Fibroblast of the aortic adventitia (primary cell): ENCODE results near the gene FCF1. TPM values are rescaled to one million over a fixed set of nuclear protein-coding genes. Genes with fewer than 3 reads are reported as not detected.

Source experiments
- DNase-seq: peaks from one replicate; pipeline ENCODE4 v3.0.0-alpha.2; 2010; ENCODE audit warnings: low read depth
- H3K4me3 ChIP-seq: 2 replicates; pipeline ENCODE4 v1.5.1; 2011; ENCODE audit warnings: low read depth, mild to moderate bottlenecking, control low read depth, low read length, moderate library complexity
- total RNA-seq: library from RNA; depleted of rRNA; stranded (reverse); fragments of >200 nt; gene quantifications from 2 replicates; pipeline ENCODE4 v1.2.3, GENCODE V29; 2012; ENCODE audit warnings: low replicate concordance
- TF ChIP-seq, protein P1 (sequence below): IDR thresholded peaks from 2 replicates; pipeline ENCODE4 v1.5.1; 2011; ENCODE audit warnings: mild to moderate bottlenecking, low read length, control low read depth, inconsistent platforms; ENCODE audit not compliant: insufficient read depth

Gene FCF1
- total RNA-seq, 1 donor, result 52.2 TPM

DNA sequence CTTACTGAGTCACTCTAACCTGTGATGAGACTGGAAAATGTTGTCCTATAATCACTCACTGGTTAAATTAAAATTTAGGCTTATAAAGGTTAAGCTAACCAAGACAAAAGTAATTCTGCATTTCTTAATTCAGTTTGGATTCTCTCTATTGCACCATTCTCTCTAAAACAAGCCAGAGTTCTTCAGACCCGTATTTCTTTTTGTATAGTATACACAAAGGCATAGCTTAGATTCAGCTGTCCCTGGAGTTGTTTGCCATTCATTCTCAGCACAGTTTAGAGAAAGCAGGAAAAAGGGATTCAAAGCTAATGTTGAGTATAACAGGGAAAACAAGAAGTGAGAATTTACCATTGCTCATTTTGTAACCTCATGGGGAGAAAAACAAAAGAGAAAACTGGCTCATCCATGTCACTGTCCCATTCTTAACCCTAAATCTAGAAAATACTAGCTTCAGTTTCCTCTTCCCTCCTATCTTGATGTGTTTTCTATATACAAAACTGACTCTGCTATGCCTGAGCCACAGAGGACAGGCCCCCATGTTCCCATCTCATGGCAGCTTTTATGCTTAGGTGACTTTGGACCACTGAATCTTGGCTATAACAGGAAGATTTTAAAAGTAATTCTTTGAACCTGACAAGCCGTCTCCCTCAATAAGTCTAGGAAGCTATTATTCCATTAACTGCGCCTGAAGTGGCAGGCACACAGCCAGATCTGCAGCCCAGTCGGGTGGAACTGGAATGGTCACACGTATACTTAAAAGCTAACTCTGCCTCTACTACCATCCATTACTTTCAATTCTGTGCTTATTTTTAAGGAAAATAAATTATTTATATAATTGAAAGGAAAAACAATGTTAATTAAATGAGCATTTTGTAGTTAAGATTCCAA lies 7.1 kb upstream of the FCF1 start:
- DNase-seq, result no peak
- TF ChIP-seq, protein P1, sequence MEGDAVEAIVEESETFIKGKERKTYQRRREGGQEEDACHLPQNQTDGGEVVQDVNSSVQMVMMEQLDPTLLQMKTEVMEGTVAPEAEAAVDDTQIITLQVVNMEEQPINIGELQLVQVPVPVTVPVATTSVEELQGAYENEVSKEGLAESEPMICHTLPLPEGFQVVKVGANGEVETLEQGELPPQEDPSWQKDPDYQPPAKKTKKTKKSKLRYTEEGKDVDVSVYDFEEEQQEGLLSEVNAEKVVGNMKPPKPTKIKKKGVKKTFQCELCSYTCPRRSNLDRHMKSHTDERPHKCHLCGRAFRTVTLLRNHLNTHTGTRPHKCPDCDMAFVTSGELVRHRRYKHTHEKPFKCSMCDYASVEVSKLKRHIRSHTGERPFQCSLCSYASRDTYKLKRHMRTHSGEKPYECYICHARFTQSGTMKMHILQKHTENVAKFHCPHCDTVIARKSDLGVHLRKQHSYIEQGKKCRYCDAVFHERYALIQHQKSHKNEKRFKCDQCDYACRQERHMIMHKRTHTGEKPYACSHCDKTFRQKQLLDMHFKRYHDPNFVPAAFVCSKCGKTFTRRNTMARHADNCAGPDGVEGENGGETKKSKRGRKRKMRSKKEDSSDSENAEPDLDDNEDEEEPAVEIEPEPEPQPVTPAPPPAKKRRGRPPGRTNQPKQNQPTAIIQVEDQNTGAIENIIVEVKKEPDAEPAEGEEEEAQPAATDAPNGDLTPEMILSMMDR, result no peak
- H3K4me3 ChIP-seq, result no peak overlapping the region

DNA sequence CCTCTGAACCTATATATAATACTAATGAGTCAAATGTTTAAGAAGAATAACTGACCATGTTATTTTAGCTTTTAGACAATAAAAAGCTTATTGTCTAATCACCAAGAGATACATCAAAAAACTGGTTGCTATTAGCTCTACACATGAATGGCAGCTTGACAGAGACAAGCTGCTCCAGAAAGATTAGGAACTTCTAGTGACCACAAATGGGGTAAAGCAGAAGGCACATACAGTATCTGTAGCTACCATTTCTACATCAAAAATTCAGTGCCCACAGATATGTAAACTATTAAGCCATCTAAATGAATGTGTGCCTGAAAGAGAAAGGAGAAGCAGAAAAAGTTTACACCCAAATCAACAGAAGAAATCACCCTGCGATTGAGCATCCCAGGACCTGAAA lies 2.5 kb upstream of the FCF1 start:
- no peak overlapping the region for H3K4me3 ChIP-seq
- TF ChIP-seq, protein P1, result no peak
- no peak for DNase-seq

DNA sequence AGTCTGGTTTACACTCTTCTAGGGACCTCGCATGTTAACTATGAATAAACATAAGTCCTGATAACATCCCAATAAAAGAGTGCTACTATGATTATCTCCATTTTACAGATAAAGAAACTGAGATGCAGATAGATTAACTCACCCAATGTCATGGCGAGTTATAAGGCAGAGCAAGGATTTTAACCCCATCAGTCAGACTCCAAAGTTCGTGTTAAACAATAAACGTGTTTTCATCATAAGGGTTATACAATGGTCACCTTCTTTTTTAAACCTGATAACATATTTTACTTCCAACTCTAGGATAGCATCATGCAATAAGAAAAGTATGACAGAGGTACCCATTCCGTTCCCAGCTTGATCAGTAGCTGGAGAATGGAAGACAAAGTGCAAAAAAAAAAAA lies 1.3 kb upstream of the FCF1 start:
- TF ChIP-seq, protein P1, result no peak
- no peak overlapping the region for H3K4me3 ChIP-seq
- no peak for DNase-seq

DNA sequence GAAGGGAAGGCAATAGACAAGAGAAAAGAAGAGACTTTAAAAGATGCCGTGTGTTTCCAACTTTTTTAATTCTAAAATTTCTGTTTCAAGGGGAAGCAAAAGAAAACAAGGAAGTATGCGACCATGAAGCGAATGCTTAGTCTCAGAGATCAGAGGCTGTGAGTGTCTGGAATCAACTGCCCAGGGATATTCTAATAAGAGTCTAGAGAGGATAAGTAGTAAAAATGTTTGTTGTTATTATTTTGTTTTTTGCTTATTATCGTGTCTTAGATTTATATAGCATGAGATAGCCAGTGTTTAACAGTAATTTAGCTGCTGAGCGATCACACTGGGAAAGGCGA lies 421 bp downstream of the FCF1 start:
- TF ChIP-seq, protein P1, result no peak
- DNase-seq, result no peak
- peak overlapping the region; percentile 82 for H3K4me3 ChIP-seq

DNA sequence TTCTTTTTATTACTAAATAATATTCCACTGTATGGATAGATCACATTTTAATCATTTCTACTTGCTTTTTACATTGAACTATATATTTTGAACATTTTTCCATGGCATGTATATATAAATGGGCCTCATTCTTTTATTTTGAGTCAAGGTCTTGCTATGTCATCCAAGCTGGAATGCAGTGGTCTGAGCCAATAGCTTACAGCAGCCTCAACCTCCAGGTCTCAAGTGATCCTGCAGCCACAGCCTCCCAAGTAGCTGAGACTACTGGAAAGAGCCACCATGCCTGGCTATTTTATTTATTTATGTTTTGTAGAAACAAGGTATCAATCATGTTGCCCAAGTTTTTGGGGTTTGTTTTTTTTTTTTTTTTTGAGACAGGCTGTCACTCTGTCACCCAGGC lies 7.6 kb downstream of the FCF1 start:
- peak; percentile 33 for DNase-seq
- no peak overlapping the region for H3K4me3 ChIP-seq
- TF ChIP-seq, protein P1, result no peak

- TF ChIP-seq, protein P1, result no peak
- no peak for DNase-seq
- no peak overlapping the region for H3K4me3 ChIP-seq
Measured at GRCh38 chr14:74723134-74723533, 10.2 kb downstream of the FCF1 start.
